Spinal cord (tissue), 10 donors: ENCODE results near the gene MARCHF2. TPM values are rescaled to one million over a fixed set of nuclear protein-coding genes. Genes with fewer than 3 reads are reported as not detected.
"Not testable (repeated sequence)": the region's sequence is repeated elsewhere in the genome, so short reads cannot be mapped to it uniquely, and the experiment has no call there.

Source experiments
- DNase-seq, 6 donors: peaks; one replicate each; pipeline versions ENCODE4 v3.0.0 to v3.0.0-alpha.2; 2013 to 2015; ENCODE audit warnings: low spot score in 6 of 6, low read depth in 4 of 6
- H3K27ac ChIP-seq: one replicate; pipeline ENCODE4 v1.5.1; 2013; ENCODE audit warnings: low read depth, low read length, control low read depth
- H3K27me3 ChIP-seq: one replicate; pipeline ENCODE4 v1.6.1; 2013; ENCODE audit warnings: low read length; ENCODE audit not compliant: control insufficient read depth, insufficient read depth
- H3K36me3 ChIP-seq: one replicate; pipeline ENCODE4 v1.6.1; 2013; ENCODE audit warnings: low read length; ENCODE audit not compliant: control insufficient read depth, insufficient read depth
- H3K4me1 ChIP-seq: one replicate; pipeline ENCODE4 v1.6.1; 2013; ENCODE audit warnings: low read length; ENCODE audit not compliant: control insufficient read depth, insufficient read depth
- H3K4me3 ChIP-seq: one replicate; pipeline ENCODE4 v1.5.1; 2013; ENCODE audit warnings: low read depth, low read length, control low read depth
- H3K9me3 ChIP-seq: one replicate; pipeline ENCODE4 v1.6.1; 2013; ENCODE audit warnings: low read length; ENCODE audit not compliant: control insufficient read depth, insufficient read depth
- WGBS: methylation state at CpG from one replicate; pipeline ENCODE4 v1.1.5; 2013; ENCODE audit warnings: missing lambda C conversion rate; ENCODE audit not compliant: insufficient coverage; 5-methylcytosine and 5-hydroxymethylcytosine counted together
- polyA plus RNA-seq, 2 donors: library from polyadenylated mRNA; unstranded; fragments of 120-200 nt; gene quantifications; one replicate each; pipeline ENCODE4 v1.2.1, GENCODE V29; 2013; ENCODE audit not compliant: insufficient read length in 2 of 2
- total RNA-seq, 2 donors: library from RNA; depleted of rRNA in 1 of 2; stranded (reverse); fragments of 120-200 nt in 1 of 2; fragments of >200 nt in 1 of 2; gene quantifications; one replicate each; pipeline versions ENCODE4 v1.2.3 to v1.2.4, GENCODE V29; 2013 to 2014
- donor health status: healthy.

Gene MARCHF2
- total and polyA plus RNA-seq, 4 donors: 44.1 to 61.7 (median 57.5) TPM

DNA sequence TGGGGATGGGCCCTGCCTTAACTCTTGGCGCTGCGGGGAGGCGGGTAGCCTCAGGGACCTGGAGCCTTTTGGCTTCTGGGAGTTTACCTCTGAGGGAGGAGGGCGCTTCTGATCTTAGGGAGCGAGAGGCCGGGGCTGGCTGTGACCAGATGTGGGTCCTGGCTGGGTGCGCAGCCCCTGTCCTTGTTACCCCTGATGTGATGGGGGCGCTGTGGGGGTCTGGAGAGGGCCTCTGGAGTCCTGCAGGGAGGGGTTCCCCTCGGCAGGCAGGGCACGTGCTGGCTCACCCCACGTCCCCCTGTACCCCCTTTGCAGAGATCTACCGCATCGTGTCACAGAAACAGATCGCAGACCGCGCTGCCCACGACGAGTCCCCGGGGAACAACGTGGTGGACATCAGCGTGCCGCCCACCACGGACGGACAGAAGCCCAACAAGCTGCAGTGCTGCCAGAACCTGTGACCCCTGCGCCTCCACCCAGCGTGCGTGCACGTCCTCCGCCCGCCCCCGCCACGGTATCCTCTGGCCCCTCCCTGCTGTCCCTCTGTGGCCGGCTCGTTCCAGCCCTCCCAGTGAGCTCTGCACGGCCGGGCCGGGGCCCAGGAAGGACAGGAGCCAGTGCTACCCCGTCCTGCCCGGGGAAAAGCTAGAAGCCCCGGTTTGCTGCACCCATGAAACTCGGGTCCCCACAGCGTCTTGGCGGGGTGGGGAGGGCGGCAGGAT is 9.8 kb upstream of the MARCHF2 start:
- H3K27me3 ChIP-seq: no peaks in the 10 kb centered on the region
- DNase-seq: no peak
- no peaks in the 10 kb centered on the region for H3K9me3 ChIP-seq
- WGBS: 93% methylated on average over 43 of the region's 44 CpGs
- H3K36me3 ChIP-seq: peaks cover 69% of the 10 kb centered on the region
- H3K4me3 ChIP-seq: no peak overlapping the region
- no peak overlapping the region for H3K27ac ChIP-seq
- H3K4me1 ChIP-seq: peaks cover 3% of the 10 kb centered on the region

DNA sequence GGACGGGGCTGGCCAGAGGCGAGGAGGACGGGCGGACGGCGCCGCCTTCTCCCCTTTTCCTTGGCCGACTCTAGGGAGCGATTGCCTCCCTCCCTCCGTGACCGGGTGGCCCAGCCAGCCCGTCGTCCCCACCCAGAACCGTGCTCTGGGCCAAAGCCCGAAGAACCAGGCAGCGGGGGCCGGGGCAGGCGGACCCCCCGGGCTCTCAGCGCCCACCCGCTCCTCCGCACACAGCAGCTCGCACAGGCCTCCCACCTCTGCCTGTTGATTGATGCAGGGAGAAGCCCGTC is 9.3 kb upstream of the MARCHF2 start:
- no peak overlapping the region for H3K27ac ChIP-seq
- no peak for DNase-seq
- H3K9me3 ChIP-seq: no peaks in the 10 kb centered on the region
- WGBS: 85% methylated on average over 22 of the region's 24 CpGs
- H3K4me1 ChIP-seq: no peaks in the 10 kb centered on the region
- peaks cover 64% of the 10 kb centered on the region for H3K36me3 ChIP-seq
- no peak overlapping the region for H3K4me3 ChIP-seq
- H3K27me3 ChIP-seq: no peaks in the 10 kb centered on the region

DNA sequence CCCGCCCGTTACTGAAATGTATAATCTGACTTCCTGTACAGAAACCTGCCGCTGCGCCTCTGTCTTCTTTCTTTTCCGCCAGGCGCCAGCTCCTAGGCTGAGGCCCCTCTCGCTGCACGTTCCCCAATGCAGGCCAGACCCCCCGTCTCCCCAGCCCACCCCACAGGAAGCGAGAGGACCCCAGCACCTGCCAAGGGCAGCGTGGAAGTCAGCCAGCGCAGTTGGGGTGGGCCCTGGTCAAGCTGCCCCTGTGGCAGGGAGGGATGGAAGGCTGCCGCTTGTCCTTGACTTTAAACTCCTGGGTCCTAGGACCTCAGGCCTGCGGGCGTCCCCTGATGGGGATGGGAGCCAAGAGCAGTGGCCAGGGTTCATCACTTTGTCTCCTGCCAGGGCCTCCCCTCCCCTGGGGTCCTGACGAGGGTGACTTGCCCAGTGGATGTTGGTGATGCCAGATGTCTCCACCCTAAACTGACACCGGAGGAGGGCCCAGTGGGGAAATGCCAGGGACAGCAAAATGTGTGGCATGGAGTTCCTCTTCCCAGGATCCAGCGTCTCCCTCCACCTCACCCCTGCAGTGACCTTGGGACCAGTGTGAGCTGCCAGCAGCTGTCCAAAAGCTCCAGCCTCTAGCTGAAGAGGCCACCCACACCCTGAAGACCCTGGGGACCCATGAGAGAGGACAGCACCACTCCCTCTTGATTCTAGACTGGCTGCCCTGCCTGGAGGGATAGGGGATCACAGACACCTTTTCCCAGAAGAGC is 8.5 kb upstream of the MARCHF2 start:
- Histone ChIP-seq H3K27me3 (no peaks in the 10 kb centered on the region), H3K4me3 (no peak overlapping the region), H3K27ac (no peak overlapping the region), H3K4me1 (no peaks in the 10 kb centered on the region), H3K9me3 (no peaks in the 10 kb centered on the region), H3K36me3 (peaks cover 58% of the 10 kb centered on the region)
- 87% methylated on average over 15 of the region's 18 CpGs for WGBS
- no peak for DNase-seq

DNA sequence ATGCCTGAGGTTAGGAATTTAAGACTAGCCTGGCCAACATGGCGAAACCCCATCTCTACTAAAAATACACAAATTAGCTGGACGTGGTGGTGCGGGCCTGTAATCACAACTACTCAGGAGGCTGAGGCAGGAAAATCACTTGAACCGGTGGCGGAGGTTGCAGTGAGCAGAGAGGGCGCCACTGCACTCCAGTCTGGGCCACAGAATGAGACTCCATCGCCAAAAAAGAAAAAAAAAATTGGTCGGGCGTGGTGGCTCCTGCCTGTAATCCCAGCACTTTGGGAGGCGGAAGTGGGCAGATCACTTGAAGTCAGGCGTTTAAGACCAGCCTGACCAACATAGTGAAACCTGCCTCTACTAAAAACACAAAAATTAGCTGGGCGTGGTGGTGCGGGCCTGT is 2.4 kb upstream of the MARCHF2 start:
- H3K27me3 ChIP-seq, H3K27ac ChIP-seq, H3K4me3 ChIP-seq, H3K9me3 ChIP-seq, H3K36me3 ChIP-seq, DNase-seq: not testable (repeated sequence)
- H3K4me1 ChIP-seq: peaks cover 19% of the 10 kb centered on the region
- 88% methylated on average over 13 of the region's 13 CpGs for WGBS

DNA sequence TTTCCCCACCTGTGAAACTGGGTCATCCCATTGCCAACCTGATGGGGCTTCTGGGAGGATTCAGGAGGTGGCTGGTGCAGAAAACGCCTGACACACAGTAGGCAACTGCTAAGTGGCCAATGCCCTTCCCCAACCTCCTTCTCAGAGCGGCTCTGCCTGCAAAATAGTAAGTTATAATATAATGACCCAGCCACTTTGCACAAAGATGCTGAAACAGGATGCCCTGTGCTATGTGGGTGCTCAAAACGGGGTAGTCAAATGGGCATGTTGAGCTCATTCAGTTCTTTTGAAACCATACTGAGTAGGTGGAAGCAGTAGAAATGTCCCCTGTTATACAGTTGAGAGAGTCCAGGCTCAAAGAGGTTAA is 507 bp downstream of the MARCHF2 start:
- no CpG with 5 or more reads among the region's 3 CpGs for WGBS
- peaks cover 5% of the 10 kb centered on the region for H3K36me3 ChIP-seq
- H3K27ac ChIP-seq: no peak overlapping the region
- peak in 1 of 6 donors; percentile 9 for DNase-seq
- H3K9me3 ChIP-seq: no peaks in the 10 kb centered on the region
- no peaks in the 10 kb centered on the region for H3K27me3 ChIP-seq
- peak overlapping the region; percentile 38 for H3K4me3 ChIP-seq
- H3K4me1 ChIP-seq: peaks cover 20% of the 10 kb centered on the region

DNA sequence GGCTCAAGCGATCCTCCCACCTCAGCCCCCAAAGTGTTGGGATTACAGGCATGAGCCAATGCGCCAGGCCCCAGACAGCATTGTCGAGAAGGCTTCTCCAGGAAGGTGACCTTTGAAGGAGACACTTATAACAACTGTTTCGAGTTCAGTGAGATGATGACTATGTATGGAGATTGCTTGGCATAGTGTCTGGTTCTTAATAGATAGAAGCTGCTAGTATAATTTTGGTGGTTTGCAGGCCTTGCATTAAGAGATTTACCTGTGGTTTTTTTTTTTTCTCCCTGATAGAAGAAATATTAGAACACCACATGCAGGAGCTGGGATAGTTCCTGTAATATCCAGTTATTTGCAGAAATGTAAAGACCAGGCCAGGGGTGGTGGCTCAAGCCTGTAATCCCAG is 3.7 kb downstream of the MARCHF2 start:
- H3K4me3 ChIP-seq: no peak overlapping the region
- H3K4me1 ChIP-seq: peaks cover 20% of the 10 kb centered on the region
- H3K27ac ChIP-seq: no peak overlapping the region
- H3K27me3 ChIP-seq: no peaks in the 10 kb centered on the region
- DNase-seq: no peak
- H3K9me3 ChIP-seq: no peaks in the 10 kb centered on the region
- H3K36me3 ChIP-seq: peaks cover 12% of the 10 kb centered on the region
- 67% methylated on average over 3 of the region's 4 CpGs for WGBS

DNA sequence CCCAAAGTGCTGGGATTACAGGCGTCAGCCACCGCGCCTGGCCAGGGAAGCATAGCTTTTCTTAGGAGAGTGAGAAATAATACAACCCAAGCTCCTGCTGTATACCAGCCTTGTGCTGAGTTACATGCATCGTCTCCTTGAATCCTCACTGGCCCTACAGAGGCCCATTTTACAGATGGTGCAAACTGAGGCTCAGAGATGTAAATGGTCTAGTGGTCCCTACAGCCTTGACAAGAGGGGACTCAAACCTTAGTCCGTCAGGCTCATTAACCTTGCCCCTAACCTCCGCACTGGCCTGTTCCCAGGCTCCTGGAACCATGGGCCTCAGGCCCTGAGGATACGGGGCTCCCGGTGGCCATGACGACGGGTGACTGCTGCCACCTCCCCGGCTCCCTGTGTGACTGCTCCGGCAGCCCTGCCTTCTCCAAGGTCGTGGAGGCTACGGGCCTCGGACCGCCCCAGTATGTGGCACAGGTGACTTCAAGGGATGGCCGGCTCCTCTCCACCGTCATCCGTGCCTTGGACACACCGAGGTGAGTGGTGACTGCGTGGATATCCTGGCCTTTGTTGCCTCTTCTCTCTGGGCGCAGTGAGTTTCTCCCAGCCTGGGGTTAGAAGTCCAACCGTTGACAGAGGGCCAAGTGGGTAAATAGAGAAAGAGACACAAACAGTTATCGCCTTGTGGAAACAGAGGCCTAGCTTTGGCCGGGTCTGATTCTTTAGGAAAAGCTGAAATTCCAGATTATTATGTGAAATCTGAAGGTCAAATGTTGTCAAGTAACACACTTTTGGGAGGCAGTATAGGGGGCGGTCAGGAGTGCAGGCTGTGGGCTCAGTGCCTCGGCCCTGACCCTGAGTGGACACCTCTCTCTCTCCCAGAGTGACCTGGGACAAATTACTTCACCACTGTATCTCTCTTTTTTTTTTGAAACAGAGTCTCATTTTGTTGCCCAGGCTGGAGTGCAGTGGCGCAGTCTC is 8.7 kb downstream of the MARCHF2 start:
- no peak overlapping the region for H3K4me3 ChIP-seq
- WGBS: 94% methylated on average over 23 of the region's 28 CpGs
- H3K27me3 ChIP-seq: no peaks in the 10 kb centered on the region
- peaks cover 36% of the 10 kb centered on the region for H3K36me3 ChIP-seq
- no peak overlapping the region for H3K27ac ChIP-seq
- H3K4me1 ChIP-seq: no peaks in the 10 kb centered on the region
- DNase-seq: no peak
- H3K9me3 ChIP-seq: no peaks in the 10 kb centered on the region

DNA sequence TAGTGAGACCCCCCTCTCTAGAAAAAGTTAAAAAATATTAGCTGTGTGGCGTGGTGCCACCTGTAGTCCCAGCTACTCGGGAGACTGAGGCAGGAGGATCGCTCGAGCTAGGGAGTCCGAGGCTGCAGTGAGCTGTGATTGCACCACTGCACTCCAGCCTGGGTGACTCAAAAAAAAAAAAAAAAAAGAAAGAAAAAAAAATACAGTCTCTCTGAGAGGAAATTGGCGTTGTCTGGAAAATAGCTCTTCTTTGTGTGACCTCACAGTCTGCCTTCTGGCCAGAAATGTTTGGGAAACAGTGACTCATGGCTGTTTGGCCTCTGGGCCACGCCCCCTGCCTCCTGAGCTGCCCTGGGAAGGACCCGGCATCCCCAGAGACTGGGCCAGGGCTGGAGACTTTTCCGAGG is 10.7 kb downstream of the MARCHF2 start:
- Histone ChIP-seq H3K27me3 (no peaks in the 10 kb centered on the region), H3K36me3 (peaks cover 36% of the 10 kb centered on the region), H3K4me3 (no peak overlapping the region), H3K9me3 (no peaks in the 10 kb centered on the region), H3K27ac (peak overlapping the region; percentile 43), H3K4me1 (no peaks in the 10 kb centered on the region)
- DNase-seq: peak in 1 of 6 donors; percentile 69
- WGBS: 85% methylated on average over 9 of the region's 9 CpGs

DNA sequence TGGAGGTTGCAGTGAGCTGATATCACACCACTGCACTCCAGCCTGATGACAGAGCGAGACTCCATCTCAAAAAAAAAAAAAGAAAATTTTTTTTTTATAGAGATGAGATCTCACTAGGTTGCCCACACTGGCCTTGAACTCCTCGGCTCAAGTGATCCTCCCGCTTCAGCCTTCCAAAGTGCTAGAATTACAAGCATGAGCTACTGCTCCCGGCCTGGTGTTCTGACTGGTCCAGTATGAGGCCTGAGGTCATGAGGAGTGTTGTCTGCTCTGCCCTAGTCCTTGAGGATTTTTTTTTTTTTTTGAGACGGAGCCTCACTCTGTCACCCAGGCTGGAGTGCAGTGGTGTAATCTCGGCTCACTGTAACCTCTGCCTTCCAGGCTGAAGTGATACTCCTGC is 12.2 kb downstream of the MARCHF2 start:
- not testable (repeated sequence) for H3K27me3 ChIP-seq, H3K4me3 ChIP-seq, H3K27ac ChIP-seq, H3K4me1 ChIP-seq, H3K9me3 ChIP-seq, DNase-seq
- H3K36me3 ChIP-seq: peaks cover 44% of the 10 kb centered on the region
- 94% methylated on average over 3 of the region's 6 CpGs for WGBS
